Activated naive CD4-positive, alpha-beta T cell treated with Interleukin-2 at 50 U/mL for 16 hours (primary cell): ENCODE results near the gene TTLL11.
"Not testable (repeated sequence)": the region's sequence is repeated elsewhere in the genome, so short reads cannot be mapped to it uniquely, and the experiment has no call there.

Source experiments
- DNase-seq: peaks from one replicate; pipeline ENCODE4 v3.0.0-alpha.2; 2020

The TTLL11 gene

GRCh38 chr9:122040561-122041242 lies 52.4 kb downstream of the TTLL11 start:
- no peak for DNase-seq

- no peak for DNase-seq
These were observed 53.9 kb downstream of the TTLL11 start for GRCh38 chr9:122039234-122039633.

- no peak for DNase-seq
These were observed 56.1 kb downstream of the TTLL11 start for GRCh38 chr9:122036988-122037387.

- DNase-seq = no peak
These were observed 56.7 kb downstream of the TTLL11 start for GRCh38 chr9:122036408-122036807.

GRCh38 chr9:122033775-122034373 lies 59.2 kb downstream of the TTLL11 start:
- no peak for DNase-seq

- no peak for DNase-seq
These were observed 60.8 kb downstream of the TTLL11 start for GRCh38 chr9:122032346-122032745.

GRCh38 chr9:122031776-122032175 lies 61.3 kb downstream of the TTLL11 start:
- DNase-seq = no peak

- DNase-seq = no peak
These were observed 62.0 kb downstream of the TTLL11 start for GRCh38 chr9:122031157-122031556.

GRCh38 chr9:122030357-122030756 lies 62.8 kb downstream of the TTLL11 start:
- no peak for DNase-seq

GRCh38 chr9:122029898-122030297 lies 63.2 kb downstream of the TTLL11 start:
- DNase-seq = no peak

GRCh38 chr9:122028089-122028488 lies 65.0 kb downstream of the TTLL11 start:
- no peak for DNase-seq

GRCh38 chr9:122020398-122020797 lies 72.7 kb downstream of the TTLL11 start:
- no peak for DNase-seq

- no peak for DNase-seq
These were observed 76.4 kb downstream of the TTLL11 start for GRCh38 chr9:122016744-122017143.

GRCh38 chr9:122016309-122016708 lies 76.8 kb downstream of the TTLL11 start:
- DNase-seq = no peak

- DNase-seq = no peak
These were observed 77.8 kb downstream of the TTLL11 start for GRCh38 chr9:122015170-122015821.

GRCh38 chr9:122011818-122012498 lies 81.2 kb downstream of the TTLL11 start:
- no peak for DNase-seq

- no peak for DNase-seq
These were observed 84.5 kb downstream of the TTLL11 start for GRCh38 chr9:122008559-122008958.

GRCh38 chr9:122007837-122008236 lies 85.3 kb downstream of the TTLL11 start:
- no peak for DNase-seq

GRCh38 chr9:122005597-122005996 lies 87.5 kb downstream of the TTLL11 start:
- no peak for DNase-seq

GRCh38 chr9:122004589-122004988 lies 88.5 kb downstream of the TTLL11 start:
- no peak for DNase-seq

GRCh38 chr9:122001491-122002201 lies 91.5 kb downstream of the TTLL11 start:
- no peak for DNase-seq

- DNase-seq = not testable (repeated sequence)
These were observed 92.6 kb downstream of the TTLL11 start for GRCh38 chr9:122000526-122000925.

- no peak for DNase-seq
These were observed 93.6 kb downstream of the TTLL11 start for GRCh38 chr9:121999556-121999955.
